CD14-positive monocyte (primary cell): ENCODE results near the gene AIF1. TPM values are rescaled to one million over a fixed set of nuclear protein-coding genes. Genes with fewer than 3 reads are reported as not detected.

Experiments
- DNase-seq, 3 donors: peaks; one replicate each; pipeline ENCODE4 v3.0.0-alpha.2; 2011 to 2022
- H2AFZ ChIP-seq: 2 replicates; pipeline ENCODE4 v1.6.0; 2012; ENCODE audit warnings: mild to moderate bottlenecking, low read depth, low read length, inconsistent platforms; ENCODE audit not compliant: insufficient read depth, poor library complexity, severe bottlenecking
- H3K27ac ChIP-seq, 2 donors: 1 replicate in 1 of 2; 2 replicates in 1 of 2; pipeline ENCODE4 v1.5.1; 2012 to 2013; ENCODE audit warnings: low read length in 2 of 2, control low read depth in 1 of 2, inconsistent platforms in 1 of 2, low read depth in 1 of 2, mild to moderate bottlenecking in 1 of 2
- H3K27me3 ChIP-seq, 2 donors: one replicate each; pipeline versions ENCODE4 v1.6.0 to v1.6.1; 2011 to 2013; ENCODE audit warnings: low read length in 2 of 2; ENCODE audit not compliant: control insufficient read depth in 2 of 2, insufficient read depth in 2 of 2
- H3K36me3 ChIP-seq, 2 donors: replicated peaks in 1 of 2; 1 replicate in 1 of 2; 2 replicates in 1 of 2; pipeline versions ENCODE4 v1.5.1 to v1.6.1; 2012 to 2013; ENCODE audit warnings: low read length in 2 of 2, control low read depth in 1 of 2, inconsistent platforms in 1 of 2, mild to moderate bottlenecking in 1 of 2; ENCODE audit not compliant: insufficient read depth in 2 of 2, control insufficient read depth in 1 of 2
- H3K4me1 ChIP-seq, 2 donors: 1 replicate in 1 of 2; 2 replicates in 1 of 2; pipeline versions ENCODE4 v1.5.1 to v1.6.1; 2012 to 2013; ENCODE audit warnings: low read length in 2 of 2, control low read depth in 1 of 2, inconsistent platforms in 1 of 2, mild to moderate bottlenecking in 1 of 2, moderate library complexity in 1 of 2; ENCODE audit not compliant: insufficient read depth in 2 of 2, control insufficient read depth in 1 of 2
- H3K4me2 ChIP-seq: replicated peaks from 2 replicates; pipeline ENCODE3; 2012; ENCODE audit warnings: low read length, moderate library complexity, mild to moderate bottlenecking; ENCODE audit not compliant: poor library complexity, severe bottlenecking; ENCODE audit errors: extremely low read depth
- H3K4me3 ChIP-seq, 3 experiments: fragments of 200-600 bp in 1 of 3; sonication (generic) in 1 of 3; replicated peaks in 1 of 3; 1 replicate in 2 of 3; 2 replicates in 1 of 3; pipeline ENCODE4 v1.5.1; 2011 to 2013; ENCODE audit warnings: low read length in 3 of 3, mild to moderate bottlenecking in 3 of 3, control low read depth in 2 of 3, low read depth in 2 of 3, inconsistent platforms in 1 of 3, moderate library complexity in 1 of 3
- H3K79me2 ChIP-seq: 2 replicates; pipeline ENCODE4 v1.6.0; 2012; ENCODE audit warnings: mild to moderate bottlenecking, control low read depth, inconsistent platforms, low read length, moderate library complexity; ENCODE audit not compliant: insufficient read depth
- H3K9ac ChIP-seq: 2 replicates; pipeline ENCODE4 v1.6.0; 2017; ENCODE audit warnings: low read length, mild to moderate bottlenecking; ENCODE audit not compliant: insufficient read depth, poor library complexity, severe bottlenecking
- H3K9me3 ChIP-seq, 2 donors: replicated peaks in 1 of 2; 1 replicate in 1 of 2; 2 replicates in 1 of 2; pipeline versions ENCODE4 v1.5.1 to v1.6.1; 2012 to 2013; ENCODE audit warnings: low read length in 2 of 2, control low read depth in 1 of 2; ENCODE audit not compliant: control insufficient read depth in 1 of 2, insufficient read depth in 1 of 2
- H4K20me1 ChIP-seq: 2 replicates; pipeline ENCODE4 v1.6.0; 2012; ENCODE audit warnings: mild to moderate bottlenecking, low read length, control low read depth, moderate library complexity; ENCODE audit not compliant: insufficient read depth
- H3K27ac Mint-ChIP-seq, 7 donors: one replicate each; pipeline ENCODE4 v1.8.0; 2020; ENCODE audit warnings: mild to moderate bottlenecking in 7 of 7, mixed read lengths in 7 of 7, moderate library complexity in 6 of 7, inconsistent platforms in 2 of 7
- H3K27me3 Mint-ChIP-seq, 3 donors: one replicate each; pipeline ENCODE4 v1.8.0; 2021 to 2022; ENCODE audit warnings: low read depth in 3 of 3, mild to moderate bottlenecking in 3 of 3, mixed read lengths in 3 of 3, moderate library complexity in 3 of 3, inconsistent platforms in 1 of 3
- H3K36me3 Mint-ChIP-seq, 2 donors: one replicate each; pipeline ENCODE4 v1.8.0; 2020; ENCODE audit warnings: mixed read lengths in 2 of 2, inconsistent platforms in 1 of 2, mild to moderate bottlenecking in 1 of 2
- H3K4me1 Mint-ChIP-seq: one replicate; pipeline ENCODE4 v1.8.0; 2020; ENCODE audit warnings: mild to moderate bottlenecking, mixed read lengths
- H3K4me3 Mint-ChIP-seq, 2 donors: one replicate each; pipeline ENCODE4 v1.8.0; 2020; ENCODE audit warnings: mild to moderate bottlenecking in 2 of 2, mixed read lengths in 2 of 2, moderate library complexity in 1 of 2
- H3K9me3 Mint-ChIP-seq, 7 donors: one replicate each; pipeline ENCODE4 v1.8.0; 2020 to 2022; ENCODE audit warnings: mixed read lengths in 7 of 7, mild to moderate bottlenecking in 6 of 7, moderate library complexity in 6 of 7, inconsistent platforms in 2 of 7
- CTCF ChIP-seq: fragments of 200-600 bp; IDR thresholded peaks from one replicate; pipeline ENCODE4 v1.8.0; 2022; ENCODE audit warnings: antibody characterized with exemption, mild to moderate bottlenecking
- WGBS: methylation state at CpG from one replicate; pipeline ENCODE4 v1.1.5; 2013; ENCODE audit warnings: missing lambda C conversion rate; ENCODE audit not compliant: insufficient coverage; 5-methylcytosine and 5-hydroxymethylcytosine counted together
- intact Hi-C, 2 donors: fragments of 100-400 bp; cut with micrococcal nuclease; formaldehyde crosslinking; loops; one replicate each; pipeline versions ENCODE4 v1.15.0 to v1.15.1; 2023
- polyA plus RNA-seq, 3 donors: library from polyadenylated mRNA; depleted of rRNA in 1 of 3; unstranded in 2 of 3; stranded (reverse) in 1 of 3; fragments of 300-500 nt in 2 of 3; fragments of >200 nt in 1 of 3; fragmentation: Illumina TruSeq in 2 of 3; gene quantifications; 1 replicate in 2 of 3; 2 replicates in 1 of 3; pipeline ENCODE4 v1.2.3, GENCODE V29; 2012 to 2021

Gene AIF1
- polyA plus RNA-seq, 3 donors: 952 to 2,310 (median 2,275) TPM

GRCh38 chr6:31569861-31570536, 45.0 kb upstream of the AIF1 start:
- H3K27ac ChIP-seq: no peak overlapping the region
- no peak overlapping the region for H3K4me3 ChIP-seq
- no peak for DNase-seq
- Mint-ChIP-seq H3K27me3 (peaks cover 1 to 5% (median 3%) of the 10 kb centered on the region in 3 donors), H3K4me1 (peaks cover 58% of the 10 kb centered on the region), H3K27ac (peak overlapping the region in 3 of 7 donors; percentile 97 to 99 (median 98)), H3K9me3 (peaks cover 0 to 2% (median 0%) of the 10 kb centered on the region in 7 donors), H3K4me3 (no peak overlapping the region), H3K36me3 (peaks cover 3 to 4% of the 10 kb centered on the region in 2 donors)
- H2AFZ ChIP-seq: no peak overlapping the region
- no peak for TF ChIP-seq CTCF
- no peak overlapping the region for H3K9ac ChIP-seq
- no peaks in the 10 kb centered on the region for H4K20me1 ChIP-seq
- no peak overlapping the region for H3K4me2 ChIP-seq
- no peaks in the 10 kb centered on the region for H3K36me3 ChIP-seq
- no peaks in the 10 kb centered on the region for H3K79me2 ChIP-seq
- WGBS: no CpG with 5 or more reads among the region's 1 CpG
- H3K9me3 ChIP-seq: no peaks in the 10 kb centered on the region
- peaks cover 36 to 38% of the 10 kb centered on the region in 2 donors for H3K4me1 ChIP-seq
- intact Hi-C loops: no loop called here
- no peaks in the 10 kb centered on the region for H3K27me3 ChIP-seq

GRCh38 chr6:31572041-31572911, 42.8 kb upstream of the AIF1 start, which contains the start of gene LTA:
Gene LTA (plus strand): TSS chr6:31572289. CDS start chr6:31572743, 454 bp downstream.
- Histone ChIP-seq H3K27me3 (no peaks in the 10 kb centered on the region), H3K9ac (no peak within 1 kb of the TSS), H2AFZ (no peak within 1 kb of the TSS), H4K20me1 (peaks cover 17% of the 10 kb centered on the region), H3K36me3 (peaks cover 5 to 7% of the 10 kb centered on the region in 2 donors), H3K9me3 (no peaks in the 10 kb centered on the region), H3K27ac (no peak within 1 kb of the TSS), H3K4me1 (peaks cover 54 to 58% of the 10 kb centered on the region in 2 donors), H3K4me2 (no peak within 1 kb of the TSS), H3K4me3 (no peak within 1 kb of the TSS), H3K79me2 (peaks cover 21% of the 10 kb centered on the region)
- no peak for TF ChIP-seq CTCF
- peak within 1 kb of the TSS in 1 of 2 donors; percentile 65 for H3K4me3 Mint-ChIP-seq
- H3K36me3 Mint-ChIP-seq: peaks cover 15 to 16% of the 10 kb centered on the region in 2 donors
- DNase-seq: no peak
- intact Hi-C loops: no loop called here
- peaks cover 72% of the 10 kb centered on the region for H3K4me1 Mint-ChIP-seq
- peaks cover 0 to 3% (median 0%) of the 10 kb centered on the region in 7 donors for H3K9me3 Mint-ChIP-seq
- WGBS: 77% methylated on average over 18 of the region's 27 CpGs
- H3K27ac Mint-ChIP-seq: peak within 1 kb of the TSS in 4 of 7 donors; percentile 0 to 90 (median 69)
- peaks cover 1 to 5% (median 3%) of the 10 kb centered on the region in 3 donors for H3K27me3 Mint-ChIP-seq
